Ishikawa (cell line): ENCODE data around the gene ANK3.

ENCODE experiments used
- EP300 ChIP-seq: IDR thresholded peaks from 2 replicates; pipeline ENCODE4 v1.6.1; 2012; ENCODE audit warnings: borderline replicate concordance
- MAX ChIP-seq: IDR thresholded peaks from 2 replicates; pipeline ENCODE4 v1.6.1; 2012
- REST ChIP-seq: IDR thresholded peaks from 2 replicates; pipeline ENCODE4 v1.6.1; 2012; ENCODE audit warnings: low read depth, mild to moderate bottlenecking
- TAF1 ChIP-seq: IDR thresholded peaks from 2 replicates; pipeline ENCODE4 v1.6.1; 2012; ENCODE audit warnings: low read depth, mild to moderate bottlenecking
- TCF12 ChIP-seq: IDR thresholded peaks from 2 replicates; pipeline ENCODE4 v1.6.1; 2012; ENCODE audit warnings: low read depth
- YY1 ChIP-seq: IDR thresholded peaks from 2 replicates; pipeline ENCODE4 v1.6.1; 2012; ENCODE audit warnings: low read depth

GRCh38 chr10:60124536-60124935 is 265.1 kb downstream of the ANK3 start:
- no peak for TF ChIP-seq TAF1
- TF ChIP-seq REST, result no peak
- TF ChIP-seq EP300, result no peak
- TF ChIP-seq MAX, result no peak
- TF ChIP-seq YY1, result no peak
- no peak for TF ChIP-seq TCF12
